Endothelial cell (in vitro differentiated cells): Measurements from ENCODE around the gene C2. TPM values are rescaled to one million over a fixed set of nuclear protein-coding genes. Genes with fewer than 3 reads are reported as not detected.
"Not testable (repeated sequence)": the region's sequence is repeated elsewhere in the genome, so short reads cannot be mapped to it uniquely, and the experiment has no call there.

Experiments
- DNase-seq: peaks from one replicate; pipeline ENCODE4 v3.0.0; 2021; ENCODE audit warnings: low spot score
- H3K27ac Mint-ChIP-seq: one replicate; pipeline ENCODE4 v1.8.0; 2021; ENCODE audit warnings: mixed read lengths, inconsistent platforms; ENCODE audit not compliant: unreplicated experiment
- H3K27me3 Mint-ChIP-seq: one replicate; pipeline ENCODE4 v1.8.0; 2021; ENCODE audit warnings: mild to moderate bottlenecking, moderate library complexity, mixed read lengths, inconsistent platforms; ENCODE audit not compliant: unreplicated experiment
- H3K36me3 Mint-ChIP-seq: one replicate; pipeline ENCODE4 v1.8.0; 2021; ENCODE audit warnings: mild to moderate bottlenecking, low read depth, mixed read lengths, inconsistent platforms; ENCODE audit not compliant: unreplicated experiment
- H3K4me1 Mint-ChIP-seq: one replicate; pipeline ENCODE4 v1.8.0; 2021; ENCODE audit warnings: mild to moderate bottlenecking, mixed read lengths, inconsistent platforms; ENCODE audit not compliant: unreplicated experiment
- H3K4me3 Mint-ChIP-seq: one replicate; pipeline ENCODE4 v1.8.0; 2021; ENCODE audit warnings: mild to moderate bottlenecking, mixed read lengths, inconsistent platforms; ENCODE audit not compliant: unreplicated experiment
- H3K9me3 Mint-ChIP-seq: one replicate; pipeline ENCODE4 v1.8.0; 2021; ENCODE audit warnings: mixed read lengths, inconsistent platforms; ENCODE audit not compliant: unreplicated experiment
- total RNA-seq: library from RNA; stranded (reverse); fragmentation: NEBNext Ultra II Directional; extraction: Animal tissue kit (Norgen Biotek cat#: 25700); gene quantifications from one replicate; pipeline ENCODE4 v1.2.1, GENCODE V29; 2021; ENCODE audit not compliant: unreplicated experiment
- TF ChIP-seq, protein P1 (sequence below): fragments of 200-600 bp; sonication (generic); IDR thresholded peaks from one replicate; pipeline ENCODE4 v1.5.0; 2021; ENCODE audit warnings: antibody characterized with exemption; ENCODE audit not compliant: unreplicated experiment

C2 gene
- total RNA-seq, 1 donor from 2014 or later = 0.82 TPM

DNA sequence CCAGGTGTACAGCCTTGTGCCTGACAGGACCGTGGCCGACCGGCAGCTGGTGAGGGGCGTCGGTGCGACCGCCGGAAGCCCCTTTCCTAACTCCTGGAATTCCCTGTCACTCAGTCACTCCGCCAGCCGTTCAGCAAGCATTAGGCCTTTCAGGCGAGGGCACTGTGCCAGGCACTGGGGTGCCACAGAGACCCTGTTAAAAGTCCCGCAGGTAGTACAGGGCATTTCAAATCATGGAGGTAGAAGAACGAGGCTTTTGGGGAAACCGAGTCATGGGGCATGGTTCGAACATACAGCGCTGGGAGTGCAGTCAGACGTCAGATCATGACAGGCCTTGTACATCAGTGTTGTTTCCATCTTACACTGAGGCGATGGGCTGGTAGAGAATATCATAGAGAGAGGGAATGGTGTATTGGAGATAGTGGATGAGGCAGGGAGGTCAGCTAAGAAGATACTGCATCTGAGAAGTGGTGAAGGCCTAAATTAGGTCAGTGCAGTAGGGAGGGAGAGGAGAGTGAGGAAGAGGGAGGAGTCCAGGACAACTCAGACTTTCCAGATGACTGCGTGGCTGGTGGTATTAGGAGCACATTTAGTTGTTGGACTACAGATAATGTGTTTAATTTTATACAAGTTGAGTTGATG is 45.3 kb downstream of the C2 start:
- Mint-ChIP-seq H3K27ac (peak overlapping the region; percentile 98), H3K9me3 (no peaks in the 10 kb centered on the region), H3K4me1 (peaks cover 10% of the 10 kb centered on the region), H3K27me3 (peaks cover 8% of the 10 kb centered on the region), H3K36me3 (peaks cover 18% of the 10 kb centered on the region), H3K4me3 (peak overlapping the region; percentile 87)
- TF ChIP-seq, protein P1, sequence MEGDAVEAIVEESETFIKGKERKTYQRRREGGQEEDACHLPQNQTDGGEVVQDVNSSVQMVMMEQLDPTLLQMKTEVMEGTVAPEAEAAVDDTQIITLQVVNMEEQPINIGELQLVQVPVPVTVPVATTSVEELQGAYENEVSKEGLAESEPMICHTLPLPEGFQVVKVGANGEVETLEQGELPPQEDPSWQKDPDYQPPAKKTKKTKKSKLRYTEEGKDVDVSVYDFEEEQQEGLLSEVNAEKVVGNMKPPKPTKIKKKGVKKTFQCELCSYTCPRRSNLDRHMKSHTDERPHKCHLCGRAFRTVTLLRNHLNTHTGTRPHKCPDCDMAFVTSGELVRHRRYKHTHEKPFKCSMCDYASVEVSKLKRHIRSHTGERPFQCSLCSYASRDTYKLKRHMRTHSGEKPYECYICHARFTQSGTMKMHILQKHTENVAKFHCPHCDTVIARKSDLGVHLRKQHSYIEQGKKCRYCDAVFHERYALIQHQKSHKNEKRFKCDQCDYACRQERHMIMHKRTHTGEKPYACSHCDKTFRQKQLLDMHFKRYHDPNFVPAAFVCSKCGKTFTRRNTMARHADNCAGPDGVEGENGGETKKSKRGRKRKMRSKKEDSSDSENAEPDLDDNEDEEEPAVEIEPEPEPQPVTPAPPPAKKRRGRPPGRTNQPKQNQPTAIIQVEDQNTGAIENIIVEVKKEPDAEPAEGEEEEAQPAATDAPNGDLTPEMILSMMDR = no peak
- DNase-seq = no peak

DNA sequence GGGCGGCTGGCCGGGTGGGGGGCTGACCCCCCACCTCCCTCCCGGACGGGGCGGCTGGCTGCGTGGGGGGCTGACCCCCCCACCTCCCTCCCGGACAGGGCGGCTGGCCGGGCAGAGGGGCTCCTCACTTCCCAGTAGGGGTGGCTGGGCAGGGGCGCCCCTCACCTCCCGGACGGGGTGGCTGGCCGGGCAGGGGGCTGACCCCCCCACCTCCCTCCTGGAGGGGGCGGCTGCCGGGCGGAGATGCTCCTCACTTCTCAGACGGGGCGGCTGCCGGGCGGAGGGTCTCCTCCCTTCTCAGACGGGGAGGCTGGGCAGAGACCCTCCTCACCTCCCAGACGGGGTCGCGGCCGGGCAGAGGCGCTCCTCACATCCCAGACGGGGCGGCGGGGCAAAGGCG is 48.5 kb downstream of the C2 start:
- not testable (repeated sequence) for H3K4me3 Mint-ChIP-seq, DNase-seq, H3K9me3 Mint-ChIP-seq, H3K4me1 Mint-ChIP-seq, H3K27ac Mint-ChIP-seq, H3K27me3 Mint-ChIP-seq
- peaks cover 11% of the 10 kb centered on the region for H3K36me3 Mint-ChIP-seq

DNA sequence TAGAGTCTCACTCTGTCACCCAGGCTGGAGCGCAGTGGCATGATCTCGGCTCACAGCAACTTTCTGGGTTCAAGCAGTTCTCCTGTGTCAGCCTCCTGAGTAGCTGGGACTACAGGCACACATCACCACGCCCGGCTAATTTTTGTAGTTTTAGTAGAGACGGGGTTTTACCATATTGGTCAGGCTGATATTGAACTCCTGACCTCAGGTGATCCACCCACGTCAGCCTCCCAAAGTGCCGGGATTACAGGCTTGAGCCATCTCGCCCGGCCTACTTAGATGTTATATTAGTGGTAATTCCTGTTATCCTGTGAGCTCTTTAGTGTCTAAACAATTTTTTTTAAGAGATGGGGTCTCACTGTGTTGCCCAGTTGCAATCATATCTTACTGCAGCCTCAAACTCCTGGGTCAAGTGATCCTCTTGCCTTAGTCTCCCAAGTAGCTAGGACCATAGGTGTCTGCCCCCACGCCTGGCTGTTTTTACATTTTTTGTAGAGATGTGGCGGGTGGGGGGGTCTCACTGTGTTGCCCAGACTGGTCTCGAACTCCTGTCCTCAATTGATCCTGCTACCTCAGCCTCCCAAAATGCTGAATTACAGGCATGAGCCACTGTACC is 50.4 kb downstream of the C2 start:
- TF ChIP-seq, protein P1 = no peak
- H3K27ac Mint-ChIP-seq = no peak overlapping the region
- H3K27me3 Mint-ChIP-seq = peaks cover 5% of the 10 kb centered on the region
- no peaks in the 10 kb centered on the region for H3K9me3 Mint-ChIP-seq
- H3K4me3 Mint-ChIP-seq = no peak overlapping the region
- DNase-seq = no peak
- H3K4me1 Mint-ChIP-seq = peaks cover 5% of the 10 kb centered on the region
- peaks cover 11% of the 10 kb centered on the region for H3K36me3 Mint-ChIP-seq

DNA sequence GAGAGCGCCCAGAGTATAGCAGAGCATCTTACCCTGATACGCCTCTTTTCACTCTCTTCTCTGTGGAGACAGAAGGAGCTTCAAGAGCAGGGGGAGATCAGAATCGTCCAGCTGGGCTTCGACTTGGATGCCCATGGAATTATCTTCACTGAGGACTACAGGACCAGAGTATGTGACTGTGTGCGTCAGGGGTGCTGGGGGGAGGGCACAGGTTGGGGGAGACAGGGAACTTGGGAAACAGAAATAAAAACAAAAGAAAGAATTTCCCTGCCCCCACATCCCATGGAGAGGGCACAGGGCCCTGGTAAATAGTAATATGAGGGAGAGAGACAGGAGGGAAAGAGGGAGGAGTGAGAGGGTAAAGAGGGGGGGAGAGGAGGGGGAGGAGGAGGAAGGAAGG is 51.3 kb downstream of the C2 start:
- peaks cover 11% of the 10 kb centered on the region for H3K36me3 Mint-ChIP-seq
- no peak for DNase-seq
- TF ChIP-seq, protein P1 = no peak
- peaks cover 5% of the 10 kb centered on the region for H3K27me3 Mint-ChIP-seq
- H3K4me1 Mint-ChIP-seq = no peaks in the 10 kb centered on the region
- no peaks in the 10 kb centered on the region for H3K9me3 Mint-ChIP-seq
- no peak overlapping the region for H3K27ac Mint-ChIP-seq
- H3K4me3 Mint-ChIP-seq = no peak overlapping the region

DNA sequence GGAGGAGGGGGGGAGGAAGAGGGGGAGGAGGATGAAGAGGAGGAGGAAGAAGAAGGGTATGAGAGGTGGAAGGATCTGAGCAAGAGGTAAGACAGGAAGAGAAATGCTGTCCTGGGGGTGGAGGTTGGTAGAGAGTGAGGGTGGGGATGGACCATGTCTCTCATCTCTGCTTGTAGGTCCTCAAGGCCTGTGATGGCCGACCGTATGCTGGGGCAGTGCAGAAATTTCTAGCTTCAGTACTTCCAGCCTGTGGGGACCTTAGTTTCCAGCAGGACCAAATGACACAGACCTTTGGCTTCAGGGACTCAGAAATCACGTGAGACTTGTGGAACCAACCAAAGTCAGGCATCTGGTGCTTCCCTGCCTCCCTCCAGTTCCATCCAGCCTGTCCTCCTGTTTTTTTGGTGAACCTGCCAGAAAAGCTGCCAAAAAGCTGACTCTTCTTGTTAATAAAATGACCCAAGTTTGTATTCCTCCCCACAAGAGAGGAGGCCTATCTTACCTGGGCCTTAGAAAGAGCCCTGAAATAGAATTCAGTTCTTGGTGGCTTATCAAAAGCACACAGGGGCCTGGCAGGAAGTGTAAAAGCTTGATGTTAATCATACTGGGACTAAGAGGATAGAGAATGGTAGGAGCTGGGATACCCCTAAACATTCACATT is 51.9 kb downstream of the C2 start:
- DNase-seq = no peak
- Mint-ChIP-seq H3K9me3 (no peaks in the 10 kb centered on the region), H3K36me3 (peaks cover 11% of the 10 kb centered on the region), H3K27ac (no peak overlapping the region), H3K27me3 (peaks cover 5% of the 10 kb centered on the region), H3K4me1 (no peaks in the 10 kb centered on the region), H3K4me3 (no peak overlapping the region)
- TF ChIP-seq, protein P1 = no peak

DNA sequence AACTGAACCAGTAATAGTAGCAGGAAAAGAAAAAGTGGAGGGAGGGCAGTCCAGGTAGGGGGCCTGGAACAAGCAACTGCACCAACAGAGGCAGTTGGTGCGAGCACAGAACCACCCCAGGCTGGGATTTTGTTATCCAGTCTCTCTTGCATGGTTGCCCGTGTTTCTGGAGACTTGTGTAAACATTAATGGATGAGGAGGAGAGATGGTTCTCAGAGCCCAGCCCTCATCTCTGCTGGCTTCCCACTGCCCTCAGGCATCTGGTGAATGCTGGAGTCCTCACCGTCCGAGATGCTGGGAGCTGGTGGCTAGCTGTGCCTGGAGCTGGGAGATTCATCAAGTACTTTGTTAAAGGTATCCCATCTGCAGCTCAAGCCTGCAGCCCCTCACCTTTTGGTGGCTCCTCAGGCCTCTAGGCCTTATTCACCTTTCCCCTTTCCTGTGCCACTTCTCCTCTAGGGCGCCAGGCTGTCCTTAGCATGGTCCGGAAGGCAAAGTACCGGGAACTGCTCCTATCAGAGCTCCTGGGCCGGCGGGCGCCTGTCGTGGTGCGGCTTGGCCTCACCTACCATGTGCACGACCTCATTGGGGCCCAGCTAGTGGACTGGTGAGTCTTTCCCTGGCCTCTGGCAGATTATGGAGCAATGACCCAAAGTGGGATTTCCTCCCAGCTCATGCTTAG is 52.8 kb downstream of the C2 start:
- not testable (repeated sequence) for H3K9me3 Mint-ChIP-seq, H3K27me3 Mint-ChIP-seq, DNase-seq, H3K27ac Mint-ChIP-seq, H3K4me1 Mint-ChIP-seq, H3K36me3 Mint-ChIP-seq, H3K4me3 Mint-ChIP-seq

DNA sequence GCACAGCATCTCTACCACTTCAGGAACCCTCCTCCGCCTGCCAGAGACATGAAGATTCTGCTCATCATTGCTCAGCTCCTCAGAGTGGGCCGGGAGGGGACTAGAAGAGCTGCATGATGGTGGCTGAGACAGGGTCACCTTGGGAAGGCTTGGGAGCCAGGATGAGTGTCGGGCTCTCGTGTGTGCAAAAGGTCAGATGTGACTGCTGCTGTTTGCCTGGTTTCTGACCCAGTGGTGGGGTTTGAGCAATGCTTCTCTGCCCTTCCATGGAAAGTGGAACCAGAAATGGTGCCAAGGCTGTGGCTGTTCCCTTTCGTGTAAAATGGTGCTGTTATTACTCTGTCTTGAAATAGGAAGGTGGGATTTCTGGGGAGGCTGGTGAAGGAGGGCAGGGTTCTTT is 53.5 kb downstream of the C2 start:
- not testable (repeated sequence) for DNase-seq, H3K9me3 Mint-ChIP-seq, H3K27me3 Mint-ChIP-seq, H3K4me3 Mint-ChIP-seq, H3K36me3 Mint-ChIP-seq, H3K27ac Mint-ChIP-seq, H3K4me1 Mint-ChIP-seq

DNA sequence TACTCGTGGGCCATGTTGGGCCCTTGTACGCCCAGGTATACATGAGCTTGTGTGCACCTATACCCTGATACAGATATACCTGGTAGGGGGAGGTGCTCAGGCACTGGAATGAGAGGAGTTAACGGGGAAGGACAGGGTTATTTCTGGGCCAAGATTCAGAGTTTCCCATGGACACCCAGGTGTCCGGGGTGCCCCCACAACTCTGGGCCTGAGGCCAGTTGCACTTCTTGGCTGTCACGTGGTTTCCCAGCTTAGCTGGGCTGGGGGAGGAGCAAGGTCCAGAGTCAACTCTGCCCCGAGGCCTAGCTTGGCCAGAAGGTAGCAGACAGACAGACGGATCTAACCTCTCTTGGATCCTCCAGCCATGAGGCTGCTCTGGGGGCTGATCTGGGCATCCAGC is 54.2 kb downstream of the C2 start, which contains the start of gene C4A:
Gene C4A (plus strand): TSS at position 314 of the 400 bp plus-strand sequence. CDS start 51 bp downstream, at position 365.
- not testable (repeated sequence) for H3K27ac Mint-ChIP-seq, H3K4me3 Mint-ChIP-seq, H3K9me3 Mint-ChIP-seq, H3K36me3 Mint-ChIP-seq, DNase-seq, H3K4me1 Mint-ChIP-seq, H3K27me3 Mint-ChIP-seq
